Measurements from ENCODE around the gene CPNE5. TPM values are rescaled to one million over a fixed set of nuclear protein-coding genes. Genes with fewer than 3 reads are reported as not detected.

The CPNE5 gene
- total RNA-seq, 4 donors from 2014 or later = 1.1 to 4.6 (median 2.9) TPM

DNA sequence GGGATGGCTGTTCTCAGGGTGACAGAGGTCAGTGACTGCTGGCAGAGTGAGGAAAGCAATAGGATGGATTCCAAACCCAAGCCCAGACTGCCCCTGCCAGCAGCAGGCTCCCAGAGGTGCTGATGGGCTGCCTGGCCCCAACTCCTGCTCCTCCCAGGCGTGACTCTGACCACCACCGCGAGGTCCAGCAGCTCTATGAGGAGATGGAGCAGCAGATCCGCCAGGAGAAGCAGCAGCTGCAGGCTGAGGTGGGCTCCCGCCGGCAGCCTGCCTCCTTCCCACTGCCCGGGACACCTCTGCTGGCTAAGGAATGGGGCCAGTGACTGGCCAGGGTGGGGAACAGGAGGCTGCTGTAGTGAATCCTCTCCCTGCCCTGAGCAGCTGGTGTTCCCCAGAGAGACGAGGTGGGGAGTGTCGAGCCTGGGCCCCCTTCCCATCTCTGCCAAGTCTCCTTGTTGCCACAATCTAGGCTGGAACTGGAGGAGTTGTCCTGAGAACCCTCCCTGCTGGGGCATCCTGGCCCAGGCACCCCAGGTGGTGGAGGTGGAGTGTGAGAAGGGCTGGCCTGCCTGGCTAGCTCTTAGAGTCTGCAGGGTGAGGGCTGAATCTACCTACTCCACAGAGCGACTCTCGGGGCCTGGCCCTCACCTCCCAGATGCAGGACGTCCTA lies 121.2 kb downstream of the CPNE5 start:
- Histone ChIP-seq H3K27ac (no peak overlapping the region), H3K27me3 (no peaks in the 10 kb centered on the region), H3K36me3 (no peaks in the 10 kb centered on the region), H3K4me3 (replicated peaks in 1 of 3) (no peak overlapping the region), H3K4me1 (no peaks in the 10 kb centered on the region), H3K9me3 (no peaks in the 10 kb centered on the region)
- WGBS, 2 donors = 65 to 74% methylated on average over 4 to 7 of the region's 12 CpGs
- TF ChIP-seq POLR2A (IDR thresholded peaks at IDR 0.05) = no peak
- TF ChIP-seq, protein P1, sequence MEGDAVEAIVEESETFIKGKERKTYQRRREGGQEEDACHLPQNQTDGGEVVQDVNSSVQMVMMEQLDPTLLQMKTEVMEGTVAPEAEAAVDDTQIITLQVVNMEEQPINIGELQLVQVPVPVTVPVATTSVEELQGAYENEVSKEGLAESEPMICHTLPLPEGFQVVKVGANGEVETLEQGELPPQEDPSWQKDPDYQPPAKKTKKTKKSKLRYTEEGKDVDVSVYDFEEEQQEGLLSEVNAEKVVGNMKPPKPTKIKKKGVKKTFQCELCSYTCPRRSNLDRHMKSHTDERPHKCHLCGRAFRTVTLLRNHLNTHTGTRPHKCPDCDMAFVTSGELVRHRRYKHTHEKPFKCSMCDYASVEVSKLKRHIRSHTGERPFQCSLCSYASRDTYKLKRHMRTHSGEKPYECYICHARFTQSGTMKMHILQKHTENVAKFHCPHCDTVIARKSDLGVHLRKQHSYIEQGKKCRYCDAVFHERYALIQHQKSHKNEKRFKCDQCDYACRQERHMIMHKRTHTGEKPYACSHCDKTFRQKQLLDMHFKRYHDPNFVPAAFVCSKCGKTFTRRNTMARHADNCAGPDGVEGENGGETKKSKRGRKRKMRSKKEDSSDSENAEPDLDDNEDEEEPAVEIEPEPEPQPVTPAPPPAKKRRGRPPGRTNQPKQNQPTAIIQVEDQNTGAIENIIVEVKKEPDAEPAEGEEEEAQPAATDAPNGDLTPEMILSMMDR (IDR thresholded peaks at IDR 0.05) = no peak
- no peak for DNase-seq
- intact Hi-C loops (cut with DNase I) = no loop called here

- no peak overlapping the region for H3K27ac ChIP-seq
- no peak for DNase-seq
- TF ChIP-seq, protein P1 (IDR thresholded peaks at IDR 0.05) = no peak
- no peak for TF ChIP-seq POLR2A (IDR thresholded peaks at IDR 0.05)
- 68 to 70% methylated on average over 9 to 11 of the region's 13 CpGs for WGBS, 2 donors
- no peak overlapping the region for H3K4me3 ChIP-seq (replicated peaks in 1 of 3)
- H3K27me3 ChIP-seq = no peaks in the 10 kb centered on the region
- H3K36me3 ChIP-seq = no peaks in the 10 kb centered on the region
- H3K9me3 ChIP-seq = no peaks in the 10 kb centered on the region
- H3K4me1 ChIP-seq = no peaks in the 10 kb centered on the region
- intact Hi-C loops (cut with DNase I) = no loop called here
Measured at GRCh38 chr6:36717231-36717825, 121.9 kb downstream of the CPNE5 start.

- Histone ChIP-seq H3K9me3 (no peaks in the 10 kb centered on the region), H3K27me3 (no peaks in the 10 kb centered on the region), H3K4me3 (replicated peaks in 1 of 3) (no peak overlapping the region), H3K36me3 (no peaks in the 10 kb centered on the region), H3K4me1 (no peaks in the 10 kb centered on the region), H3K27ac (no peak overlapping the region)
- intact Hi-C loops (cut with DNase I) = no loop called here
- 87 to 90% methylated on average over 7 to 8 of the region's 8 CpGs for WGBS, 2 donors
- no peak for DNase-seq
- no peak for TF ChIP-seq POLR2A (IDR thresholded peaks at IDR 0.05)
- TF ChIP-seq, protein P1 (IDR thresholded peaks at IDR 0.05) = no peak
Measured at GRCh38 chr6:36716476-36717093, 122.7 kb downstream of the CPNE5 start.

DNA sequence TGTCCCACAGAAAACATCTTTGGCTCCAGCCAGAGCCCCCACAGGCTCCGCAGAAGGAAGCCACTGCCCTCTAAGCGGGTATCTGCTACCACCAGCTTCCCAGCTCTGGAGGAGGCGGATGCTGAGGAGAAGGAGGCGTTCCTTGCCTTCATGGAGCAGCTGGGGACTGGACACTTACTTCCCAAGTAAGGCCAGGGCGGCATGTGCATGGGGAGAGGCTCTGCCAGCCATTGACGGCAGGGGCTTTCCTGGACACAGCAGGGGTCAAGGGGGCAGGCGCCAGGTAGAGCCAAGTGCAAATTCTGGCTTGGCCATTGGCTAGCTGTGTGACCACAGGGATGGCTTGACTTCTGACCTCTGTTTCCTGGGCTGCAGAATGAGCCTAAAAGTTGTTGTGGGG lies 123.8 kb downstream of the CPNE5 start:
- Histone ChIP-seq H3K36me3 (no peaks in the 10 kb centered on the region), H3K4me3 (replicated peaks in 1 of 3) (no peak overlapping the region), H3K4me1 (no peaks in the 10 kb centered on the region), H3K9me3 (no peaks in the 10 kb centered on the region), H3K27me3 (no peaks in the 10 kb centered on the region), H3K27ac (no peak overlapping the region)
- TF ChIP-seq, protein P1 (IDR thresholded peaks at IDR 0.05) = no peak
- no peak for TF ChIP-seq POLR2A (IDR thresholded peaks at IDR 0.05)
- 91% methylated on average over 7 of the region's 7 CpGs for WGBS, 2 donors
- intact Hi-C loops (cut with DNase I) = no loop called here
- no peak for DNase-seq

- Histone ChIP-seq H3K27ac (no peak overlapping the region), H3K36me3 (no peaks in the 10 kb centered on the region), H3K27me3 (no peaks in the 10 kb centered on the region), H3K4me3 (replicated peaks in 1 of 3) (no peak overlapping the region), H3K9me3 (no peaks in the 10 kb centered on the region), H3K4me1 (no peaks in the 10 kb centered on the region)
- 87 to 90% methylated on average over 9 to 10 of the region's 10 CpGs for WGBS, 2 donors
- no peak for DNase-seq
- intact Hi-C loops (cut with DNase I) = no loop called here
- TF ChIP-seq, protein P1 (IDR thresholded peaks at IDR 0.05) = no peak
- no peak for TF ChIP-seq POLR2A (IDR thresholded peaks at IDR 0.05)
Measured at GRCh38 chr6:36714511-36714910, 124.7 kb downstream of the CPNE5 start.

All from thyroid gland (tissue), 4 donors.